ENCODE results near the gene SLC17A2. TPM values are rescaled to one million over a fixed set of nuclear protein-coding genes. Genes with fewer than 3 reads are reported as not detected.

The SLC17A2 gene
- total and polyA plus RNA-seq, 2 of the 13 experiments (the other 11 are each of a cell fraction or from before 2014, with no cell fraction given), result 11.2 to 32.4 TPM

GRCh38 chr6:25907475-25908014, 22.9 kb downstream of the SLC17A2 start (continued):
- TF ChIP-seq ZNF280D (CRISPR knock-in tag; IDR thresholded peaks at IDR 0.05) (peak; percentile 71; the same call in 1 of the 2 replicates), ZBTB3 (CRISPR knock-in tag; IDR thresholded peaks at IDR 0.05; ENCODE audit: borderline replicate concordance, low read depth) (no peak), TBX2 (CRISPR knock-in tag; IDR thresholded peaks at IDR 0.05; ENCODE audit: borderline replicate concordance) (peak; percentile 81), MTA1 (CRISPR knock-in tag; IDR thresholded peaks at IDR 0.05; ENCODE audit: borderline replicate concordance) (no peak), RFX5 (IDR thresholded peaks at IDR 0.05; ENCODE audit: low read depth, low read length) (no peak), HNRNPH1 (optimal IDR thresholded peaks at IDR 0.05; ENCODE audit: low read depth, low read length) (no peak), XRCC5 (optimal IDR thresholded peaks at IDR 0.05; ENCODE audit: low read length) (no peak), ZKSCAN5 (CRISPR knock-in tag; IDR thresholded peaks at IDR 0.05) (no peak), ZMYM4 (CRISPR knock-in tag; IDR thresholded peaks at IDR 0.05) (peak; percentile 65; the same call in 1 of the 2 replicates), ZNF607 (CRISPR knock-in tag; IDR thresholded peaks at IDR 0.05; ENCODE audit: borderline replicate concordance) (no peak; the same call in 1 of the 2 replicates), ZNF468 (CRISPR knock-in tag; IDR thresholded peaks at IDR 0.05) (no peak), THAP11 (CRISPR knock-in tag; IDR thresholded peaks at IDR 0.05) (peak; percentile 80), ZFP36L1 (CRISPR knock-in tag; IDR thresholded peaks at IDR 0.05) (no peak), ERF (CRISPR knock-in tag; IDR thresholded peaks at IDR 0.05) (peak; percentile 89), ZNF770 (CRISPR knock-in tag; IDR thresholded peaks at IDR 0.05) (no peak), ZNF12 (CRISPR knock-in tag; IDR thresholded peaks at IDR 0.05) (peak; percentile 52; the same call in 1 of the 2 replicates), GTF2F1 (IDR thresholded peaks at IDR 0.05; ENCODE audit: low read length) (no peak), ZNF552 (CRISPR knock-in tag; IDR thresholded peaks at IDR 0.05; ENCODE audit: borderline replicate concordance) (no peak), AKNA (CRISPR knock-in tag; IDR thresholded peaks at IDR 0.05; ENCODE audit: borderline replicate concordance) (no peak)
